T-helper 2 cell treated with Interferon-gamma antibody and Interleukin-4, amounts not matched to agents 100 ng/mL and 5 ng/mL, for 36 hours (primary cell): ENCODE results near the gene HLCS. TPM values are rescaled to one million over a fixed set of nuclear protein-coding genes. Genes with fewer than 3 reads are reported as not detected.

Source experiments
- intact Hi-C: fragments of 100-400 bp; cut with micrococcal nuclease; formaldehyde crosslinking; loops from one replicate; pipeline ENCODE4 v1.15.1; 2023
- total RNA-seq: library from RNA; stranded (reverse); gene quantifications from 2 replicates; pipeline ENCODE4 v1.2.3, GENCODE V29; 2022

HLCS gene
- total RNA-seq, 1 donor from 2014 or later: 19.4 TPM

DNA sequence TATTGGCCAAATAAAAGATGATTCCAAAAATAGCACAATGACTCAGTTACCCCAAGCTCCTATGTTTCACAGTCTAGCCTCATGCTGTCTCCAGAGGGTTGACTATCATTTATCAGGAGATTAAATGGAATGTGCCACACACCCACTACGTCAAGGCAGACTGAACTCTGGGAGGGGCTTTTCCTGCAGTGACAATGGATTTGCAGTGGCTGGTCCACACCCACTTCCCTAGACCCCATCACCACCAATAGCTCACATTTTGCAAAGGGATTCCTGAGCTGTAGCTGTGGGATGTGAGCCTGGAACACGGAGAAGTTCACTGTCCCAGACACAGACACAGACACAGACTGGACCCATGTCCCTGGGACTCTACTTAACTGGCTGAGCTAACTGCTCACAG is 77.1 kb downstream of the HLCS start:
- intact Hi-C loops: no loop called here

DNA sequence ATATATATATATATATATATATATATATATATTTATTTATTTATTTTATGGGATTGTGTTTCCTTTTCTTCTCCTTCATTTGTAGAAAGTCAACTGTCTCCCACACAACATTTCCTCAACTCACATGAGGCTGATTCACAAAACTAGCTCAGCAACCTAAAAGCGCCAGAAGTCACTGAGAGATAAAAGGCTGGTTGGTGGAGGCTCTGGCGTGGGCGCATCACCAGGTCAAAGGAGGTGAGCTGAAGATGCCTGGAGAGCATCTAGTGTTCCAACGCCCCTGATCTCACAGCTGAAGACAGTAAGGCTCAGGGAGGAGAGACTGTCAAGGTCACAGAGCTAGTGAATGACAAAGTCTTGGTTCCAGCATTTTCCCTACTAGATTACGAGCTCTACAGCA is 78.0 kb downstream of the HLCS start:
- intact Hi-C loops: no loop called here

DNA sequence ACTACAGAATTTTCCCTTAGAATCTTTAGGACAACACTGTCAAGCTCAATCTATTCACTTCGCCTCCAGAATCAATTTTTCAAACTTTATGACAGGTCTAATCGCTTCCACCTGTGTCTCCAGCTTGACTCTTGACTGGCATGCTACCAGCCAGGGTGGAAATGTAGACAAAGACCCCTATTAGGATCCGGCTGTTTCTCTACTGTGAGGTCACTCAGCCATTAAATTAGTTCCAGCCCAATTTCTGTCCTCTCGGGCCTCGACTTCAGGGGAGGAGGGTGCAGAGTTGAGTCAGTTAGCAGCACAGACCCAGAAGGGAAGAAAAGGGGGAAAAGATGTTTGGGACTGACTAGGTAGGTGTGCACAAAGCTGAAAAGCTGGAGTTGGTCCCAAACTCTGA is 78.5 kb downstream of the HLCS start:
- intact Hi-C loops: no loop called here

DNA sequence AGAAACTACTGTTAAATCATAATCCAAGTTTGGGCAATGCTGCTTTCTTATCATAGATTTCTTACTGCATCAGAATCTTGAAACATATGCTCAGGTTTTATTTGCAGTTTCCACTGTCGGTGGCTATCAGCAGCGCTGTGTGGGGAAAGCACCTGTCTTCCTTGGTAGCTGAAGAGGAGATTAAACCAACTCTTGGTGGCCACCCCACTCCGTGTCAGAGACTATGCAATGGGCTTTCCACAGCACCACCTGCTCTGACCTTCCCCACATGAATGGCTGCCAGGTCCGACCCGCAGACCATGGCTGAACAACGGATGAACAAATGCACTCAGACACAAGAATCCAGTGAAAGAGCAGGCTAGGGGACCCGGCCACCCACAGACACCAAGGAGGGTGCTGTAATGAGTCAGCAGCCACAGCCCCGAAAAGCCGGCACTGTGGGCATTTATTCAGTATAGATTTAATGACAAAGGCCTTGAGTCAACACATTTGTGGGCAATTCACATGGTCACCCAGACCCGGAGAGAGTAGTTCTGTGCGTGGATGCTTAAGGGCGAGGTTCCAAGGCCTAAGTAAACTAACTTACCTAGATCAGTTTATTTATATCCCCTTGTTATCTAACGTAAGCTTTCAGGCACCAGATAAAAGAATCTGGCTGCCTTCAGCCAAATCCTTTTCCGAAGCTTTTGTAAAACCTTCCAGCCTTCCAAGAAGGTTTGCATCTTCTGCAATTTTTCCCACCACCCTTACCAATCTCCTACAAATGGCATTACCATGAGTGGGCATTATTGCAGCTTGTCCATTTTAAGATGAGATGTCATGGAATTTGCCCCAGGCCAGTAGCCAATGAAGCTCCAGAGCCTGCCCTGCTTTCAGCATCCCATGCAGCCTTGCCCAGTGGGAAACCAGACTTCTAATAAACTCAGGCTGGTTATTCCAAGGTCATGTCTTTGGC is 82.7 kb downstream of the HLCS start:
- intact Hi-C loops: no loop called here

DNA sequence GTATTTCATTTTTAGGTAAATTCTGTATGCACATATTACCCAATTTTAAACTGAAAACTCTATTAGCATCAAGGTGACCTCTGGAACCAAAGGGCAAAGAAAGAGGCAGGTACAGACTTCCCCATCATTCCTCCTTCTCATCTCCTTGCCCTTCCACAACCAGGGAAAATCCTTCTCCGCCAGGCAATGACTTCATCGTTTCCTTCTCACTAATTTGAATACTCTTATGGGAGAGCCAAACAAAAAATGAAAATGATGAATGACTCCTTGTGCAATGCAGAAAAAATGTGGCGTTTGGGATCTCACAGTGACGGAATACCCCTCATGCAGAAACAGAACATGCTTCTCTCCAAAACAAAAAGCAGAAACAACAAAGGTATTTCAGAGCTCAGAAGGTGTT is 83.7 kb downstream of the HLCS start:
- intact Hi-C loops: no loop called here

DNA sequence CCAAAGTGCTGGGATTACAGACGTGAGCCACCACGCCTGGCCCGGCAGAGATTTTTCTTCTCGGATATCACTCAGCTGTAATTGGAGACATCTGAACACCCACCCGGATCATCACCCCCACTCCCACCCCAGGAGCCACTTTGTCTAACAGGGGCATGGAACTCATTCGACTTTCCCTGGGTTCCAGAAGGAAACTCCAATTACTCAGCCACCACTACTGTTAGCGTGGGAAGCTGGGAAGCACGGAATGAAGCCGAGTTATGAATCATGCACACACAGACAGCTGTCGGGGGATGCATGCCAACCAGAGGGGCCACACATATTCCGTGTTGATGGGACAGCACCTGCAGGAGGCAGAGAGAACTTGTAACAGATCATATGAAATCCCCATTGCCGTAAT is 85.2 kb downstream of the HLCS start:
- intact Hi-C loops: no loop called here

DNA sequence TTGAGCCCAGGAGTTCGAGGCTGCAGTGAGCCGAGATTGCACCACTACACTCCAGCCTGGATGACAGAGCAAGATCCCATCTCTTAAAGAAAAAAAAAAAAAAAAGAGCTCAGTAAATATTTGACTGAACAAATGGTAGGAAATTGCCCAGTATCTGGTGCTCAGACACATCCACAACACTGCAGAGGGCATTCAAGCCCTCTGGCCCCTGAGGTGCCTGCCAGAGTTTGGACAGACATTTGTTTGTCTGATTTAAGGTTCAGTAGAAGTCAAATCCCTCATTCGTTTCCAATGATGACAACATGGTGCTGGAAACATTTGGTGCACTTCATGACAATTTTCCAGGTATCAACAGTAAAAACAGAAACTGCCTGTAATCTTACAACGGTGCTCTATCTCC is 86.6 kb downstream of the HLCS start:
- intact Hi-C loops: no loop called here

DNA sequence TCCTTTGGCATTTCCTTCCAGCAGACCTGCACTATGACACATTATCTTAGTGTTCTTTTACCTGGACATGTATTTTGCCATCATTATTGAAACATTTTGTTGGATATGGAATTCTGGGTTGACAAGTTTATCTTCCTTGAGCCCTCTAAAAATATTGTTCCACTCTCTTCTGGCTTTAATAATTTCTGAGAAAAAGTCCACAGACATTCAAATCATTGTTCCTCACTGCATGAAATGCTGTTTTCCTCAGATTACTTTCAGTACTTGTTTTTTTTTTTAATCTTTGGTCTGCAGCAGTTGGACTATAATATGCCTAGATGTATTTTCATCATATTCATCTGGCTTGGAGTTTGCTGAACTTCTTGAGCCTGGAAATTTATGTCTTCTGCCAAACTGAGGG is 88.7 kb downstream of the HLCS start:
- intact Hi-C loops: no loop called here

DNA sequence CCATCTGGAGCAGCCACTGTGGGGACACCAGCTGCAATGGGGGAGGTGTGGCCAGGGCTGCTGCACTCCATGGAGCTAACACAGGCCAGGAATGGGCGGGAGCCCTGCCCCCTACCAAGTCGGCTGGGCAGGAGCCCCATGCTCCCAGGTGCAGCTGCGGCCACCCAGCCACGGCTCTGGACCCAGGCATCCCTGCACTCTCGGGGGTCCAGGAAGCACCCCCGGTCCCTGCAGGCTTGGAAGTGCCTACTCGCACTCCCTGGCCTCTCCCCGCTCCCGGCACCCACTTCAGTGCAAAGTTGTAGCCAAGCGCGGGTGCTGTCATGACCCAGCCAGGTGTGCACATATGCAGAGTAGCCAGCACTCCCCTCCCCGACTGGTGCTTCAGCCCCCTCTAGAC is 91.8 kb downstream of the HLCS start:
- intact Hi-C loops: no loop called here

DNA sequence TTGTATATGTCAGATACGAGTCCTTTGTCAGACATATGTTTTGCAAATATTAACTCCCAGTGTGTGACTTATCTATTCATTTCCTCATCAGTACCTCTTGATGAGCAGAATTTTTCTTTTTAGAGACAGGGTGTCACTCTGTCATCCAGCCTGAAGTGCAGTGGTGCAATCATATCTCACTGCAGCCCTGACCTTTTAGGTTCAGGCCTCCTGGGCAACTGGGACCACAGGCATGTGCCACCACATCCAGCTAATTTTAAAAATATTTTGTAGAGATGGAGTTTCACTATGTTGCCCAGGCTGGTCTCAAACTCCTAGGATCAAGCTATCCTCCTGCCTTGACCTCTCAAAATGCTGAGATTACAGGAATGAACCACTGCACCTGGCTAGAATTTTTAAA is 93.0 kb downstream of the HLCS start:
- intact Hi-C loops: no loop called here

DNA sequence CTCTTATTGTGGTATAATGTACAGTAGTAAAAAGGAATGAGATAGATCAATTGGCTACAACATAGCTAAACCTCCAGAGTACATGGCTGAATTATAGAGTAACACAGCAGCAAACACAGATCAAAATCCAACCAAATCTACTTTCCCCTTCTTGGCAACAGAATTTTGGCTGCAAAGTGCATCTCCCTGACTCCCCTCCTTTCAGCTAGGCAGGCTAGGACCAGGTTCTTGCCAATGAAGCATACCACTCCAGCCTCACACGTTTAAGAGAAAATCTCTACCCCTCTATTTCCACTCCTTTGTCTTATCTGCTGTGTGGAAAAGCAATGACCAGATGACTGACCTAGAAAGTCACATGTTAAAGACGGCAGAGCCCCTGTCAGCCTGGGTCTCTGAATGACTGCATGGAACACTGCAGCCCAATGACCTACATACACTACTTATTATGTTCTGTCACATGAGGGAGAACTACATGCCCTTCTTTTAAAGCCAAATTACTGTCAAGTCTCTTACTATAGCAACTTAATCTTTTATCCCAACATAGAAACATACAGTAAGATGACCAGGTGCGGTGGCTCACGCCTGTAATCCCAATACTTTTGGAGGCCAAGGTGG is 99.1 kb downstream of the HLCS start:
- intact Hi-C loops: no loop called here

DNA sequence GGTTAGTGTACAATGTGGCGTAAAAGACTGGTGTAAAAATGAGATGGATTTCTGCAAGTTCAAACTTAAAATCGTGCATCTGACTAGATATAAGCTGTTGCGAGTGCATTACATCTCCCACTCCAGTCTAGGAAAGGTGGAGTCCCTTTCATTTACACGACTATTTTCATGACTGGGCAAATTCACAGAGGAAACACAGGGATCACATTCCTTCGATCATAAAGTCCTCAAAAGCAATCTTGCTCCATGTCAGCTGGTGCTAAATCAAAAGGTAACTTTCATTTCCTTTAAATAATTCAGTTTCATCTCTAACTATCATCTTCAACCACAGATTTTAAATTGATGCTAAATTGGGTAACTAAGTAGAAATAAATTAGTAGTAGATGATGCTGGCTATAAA is 100.0 kb downstream of the HLCS start:
- intact Hi-C loops: no loop called here

DNA sequence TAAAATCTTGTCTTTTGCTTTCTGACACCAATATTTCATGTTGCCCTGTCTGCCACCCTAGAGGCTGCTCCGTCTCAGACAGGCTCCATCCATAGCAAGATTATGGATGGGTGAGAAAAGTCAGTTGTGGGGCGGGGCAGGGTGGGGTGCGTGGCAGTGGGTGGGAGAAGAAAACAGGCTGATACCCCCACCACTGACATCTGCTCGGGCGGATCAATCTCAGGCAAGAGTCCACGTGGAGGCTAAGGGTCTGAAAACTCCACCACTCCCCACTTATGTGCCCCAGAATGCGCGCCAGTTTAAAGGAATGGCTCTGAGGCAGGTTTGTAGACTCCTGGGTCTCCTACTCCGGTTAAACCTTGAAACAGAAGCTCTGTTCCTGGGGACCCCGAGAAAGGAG is 101.5 kb downstream of the HLCS start:
- intact Hi-C loops: no loop called here

DNA sequence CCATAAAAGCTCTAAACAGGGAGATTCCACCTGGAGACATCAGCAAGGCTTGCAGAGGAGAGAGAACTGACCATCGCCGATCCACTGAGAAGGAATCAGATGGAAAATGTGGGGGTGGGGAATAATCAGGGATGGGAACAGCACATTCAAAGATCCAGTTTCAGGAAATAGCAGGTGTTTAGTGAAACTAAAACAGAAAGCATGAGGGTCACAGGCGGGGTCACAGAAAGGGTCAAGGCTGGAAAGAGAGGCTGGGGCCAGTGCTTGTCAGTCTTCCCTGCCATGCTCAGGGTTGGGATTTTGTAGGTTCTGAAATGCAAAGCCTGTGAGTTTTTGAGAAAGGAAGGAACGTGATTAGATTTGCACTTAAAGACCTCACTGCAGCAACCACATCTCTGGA is 103.2 kb downstream of the HLCS start:
- intact Hi-C loops: no loop called here

DNA sequence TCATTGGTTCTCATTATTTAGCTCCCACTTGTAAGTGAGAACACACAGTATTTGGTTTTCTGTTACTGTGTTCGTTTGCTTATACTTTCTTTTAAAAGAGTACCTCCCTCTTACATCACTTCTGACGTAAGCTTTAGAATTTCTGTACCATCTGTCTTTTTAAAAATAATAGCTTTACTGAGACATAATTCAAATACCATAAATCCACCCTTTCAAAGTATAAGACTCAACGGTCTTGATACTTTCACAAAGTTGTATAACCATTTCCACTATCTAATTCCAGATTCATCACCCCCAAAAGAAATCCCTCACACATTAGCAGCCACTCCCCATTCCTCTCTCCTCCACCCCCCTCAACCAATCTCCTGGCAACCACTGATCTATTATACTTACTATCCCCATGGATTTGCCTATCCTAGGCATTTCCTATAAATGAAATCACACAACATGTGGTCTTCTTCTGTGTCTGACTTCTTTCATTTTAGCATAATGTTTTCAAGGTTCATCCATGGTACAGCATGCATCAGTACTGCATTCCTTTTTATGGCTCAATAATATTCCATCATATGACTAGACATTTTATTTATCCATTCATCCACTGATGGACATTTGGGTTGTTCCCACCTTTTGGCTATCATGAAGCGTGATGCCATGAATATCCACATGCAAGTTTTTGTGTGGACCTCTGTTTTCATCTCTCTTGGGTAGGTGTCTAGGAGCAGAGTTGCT is 104.7 kb downstream of the HLCS start:
- intact Hi-C loops: no loop called here

DNA sequence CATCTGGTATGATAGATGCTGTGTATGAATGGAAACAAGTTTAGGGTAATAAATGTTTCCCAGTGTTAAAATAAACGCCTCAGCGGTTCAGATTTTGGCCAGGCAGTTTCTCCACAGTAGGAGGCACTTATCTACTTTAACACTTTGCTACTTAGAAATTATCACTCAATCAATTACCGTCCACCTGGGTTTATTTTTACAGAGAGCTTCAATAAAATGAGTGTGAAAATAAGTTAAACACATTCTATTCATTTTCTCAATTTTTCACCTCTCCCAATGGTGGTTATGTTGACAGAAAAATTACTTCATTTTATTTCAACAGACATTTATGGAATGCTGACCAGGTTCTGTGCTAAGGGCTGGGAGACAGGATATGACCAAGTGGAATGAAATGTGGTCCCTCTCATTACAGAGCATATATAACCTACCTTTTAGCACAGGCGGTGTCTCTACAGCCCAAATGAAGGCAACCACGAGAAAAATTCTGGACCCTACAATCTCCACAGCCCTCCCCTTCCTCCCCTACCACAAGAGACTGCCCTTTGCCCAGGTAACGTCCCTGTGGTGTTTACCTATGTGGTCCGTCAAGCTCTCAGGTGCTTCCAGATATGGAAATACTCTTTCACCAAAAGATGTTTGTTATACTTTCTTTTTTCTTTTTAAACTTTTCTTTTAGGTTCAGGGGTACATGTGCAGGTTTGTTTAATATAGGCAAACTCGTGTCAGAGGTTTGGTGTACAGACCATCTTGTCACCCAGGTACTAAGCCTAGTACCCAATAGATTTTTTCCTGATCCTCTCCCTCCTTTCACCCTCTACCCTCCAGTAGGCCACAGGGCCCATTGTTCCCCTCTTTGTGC is 105.5 kb downstream of the HLCS start:
- intact Hi-C loops: no loop called here

DNA sequence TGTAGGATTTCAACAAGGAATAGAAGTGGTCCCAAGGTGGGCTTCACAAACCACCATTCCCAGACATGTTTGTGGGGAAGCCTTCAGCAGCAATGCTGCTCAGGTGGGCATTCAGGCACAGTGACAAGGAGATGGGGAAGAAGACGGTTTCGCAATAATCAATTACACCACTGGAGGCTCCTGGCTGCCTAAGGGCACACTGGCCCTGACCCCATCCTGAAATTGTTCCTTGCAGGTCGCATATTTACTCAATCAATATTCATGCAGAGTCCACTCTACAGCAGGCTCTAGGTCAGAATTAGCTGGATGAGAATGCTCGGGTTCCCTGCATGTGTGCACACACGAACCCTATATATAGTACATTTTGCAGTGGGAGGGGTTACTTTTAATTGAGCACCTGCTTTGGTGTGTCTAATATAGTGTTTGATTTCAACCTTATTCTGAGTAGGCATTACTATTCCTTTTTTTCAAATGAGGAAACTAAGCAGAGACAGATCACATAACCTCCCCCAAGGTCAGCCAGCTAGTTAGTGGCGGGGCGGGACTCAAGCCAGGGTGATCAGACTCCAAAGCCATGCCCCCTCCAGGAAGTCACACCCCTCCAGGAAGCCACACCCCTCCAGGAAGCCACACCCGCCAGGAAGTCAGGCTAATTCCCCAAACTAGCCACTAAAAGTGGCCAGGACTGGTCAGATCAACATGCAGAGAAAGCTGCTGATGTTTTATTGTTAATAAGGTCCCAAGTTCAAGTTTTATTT is 106.5 kb downstream of the HLCS start:
- intact Hi-C loops: no loop called here

DNA sequence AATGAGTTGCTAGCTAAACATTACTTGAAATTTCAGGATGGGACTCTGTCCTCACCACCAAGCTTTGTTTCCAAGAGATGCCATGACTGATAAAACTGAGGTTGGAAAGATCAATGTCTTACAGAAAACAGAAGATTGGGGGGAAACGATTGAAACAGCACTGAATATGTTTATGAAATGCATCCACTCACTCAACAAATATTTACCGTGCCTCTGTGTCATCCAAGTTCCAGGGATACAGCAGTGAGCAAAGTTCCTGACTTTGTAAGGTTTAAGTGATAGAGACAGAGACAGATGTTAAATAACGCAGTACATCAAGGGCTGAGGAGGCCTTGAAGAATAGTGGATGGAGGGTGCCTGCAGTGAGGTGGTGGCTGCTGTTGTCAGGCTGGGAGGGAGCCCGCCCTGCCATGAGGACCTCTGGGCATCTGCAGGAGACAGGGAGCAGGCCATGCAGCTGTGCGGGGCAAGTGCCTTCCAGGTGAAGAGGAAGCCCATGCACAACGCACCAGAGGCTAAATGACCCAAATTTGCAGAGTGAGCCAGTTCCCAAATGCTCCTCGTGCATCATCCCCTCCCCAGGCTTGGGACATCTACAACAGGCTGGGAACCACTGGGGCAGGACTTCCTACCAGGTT is 108.0 kb downstream of the HLCS start:
- intact Hi-C loops: no loop called here

DNA sequence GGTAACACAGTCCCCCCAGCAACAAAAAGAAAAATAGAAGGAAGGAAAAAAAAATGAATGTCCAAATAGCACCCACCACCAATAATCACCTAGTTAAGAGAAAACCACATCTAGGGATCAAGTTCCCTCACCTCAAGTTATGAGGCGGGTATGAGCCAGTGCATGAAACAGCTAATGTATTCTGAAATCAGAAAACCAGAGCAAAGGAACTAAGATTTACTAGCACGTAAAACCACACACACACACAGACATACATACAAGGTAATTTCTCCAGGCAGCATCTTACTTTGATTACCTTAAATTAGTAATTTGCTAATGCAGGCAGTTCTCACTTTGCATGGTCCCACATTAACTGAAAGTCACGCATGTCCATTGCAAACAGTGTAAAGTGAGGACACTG is 109.8 kb downstream of the HLCS start:
- intact Hi-C loops: no loop called here

DNA sequence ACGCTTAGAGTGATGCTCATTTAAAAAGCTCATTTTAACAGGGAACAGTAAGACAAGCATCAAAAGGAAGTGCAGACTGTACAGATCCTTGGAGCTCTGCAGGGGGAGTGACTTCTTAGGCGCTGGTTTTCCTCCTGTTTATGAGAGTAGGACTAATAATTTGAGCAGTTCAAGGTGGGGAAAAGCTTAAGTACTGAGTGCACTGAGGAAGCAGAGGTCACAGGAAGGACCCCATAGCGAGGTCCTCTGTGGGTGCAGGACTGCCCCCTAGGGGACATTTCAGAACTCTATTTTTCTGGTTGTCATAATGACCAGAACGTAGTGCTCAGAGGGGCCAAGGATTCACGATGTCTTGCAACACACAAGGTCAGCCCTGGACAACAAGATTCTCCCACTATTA is 112.1 kb downstream of the HLCS start:
- intact Hi-C loops: no loop called here
